H54 (cell line): Measurements from ENCODE around the gene PRKAR2B.

Source experiments
- DNase-seq: peaks from one replicate; pipeline ENCODE4 v3.0.0; 2011; ENCODE audit warnings: low spot score, mixed read lengths; ENCODE audit not compliant: insufficient read length
- FAIRE-seq: peaks from 3 replicates; lab custom pipeline; 2011; peaks lifted over from hg19 to GRCh38; lab: Jason Lieb, UNC
- POLR2A ChIP-seq: IDR thresholded peaks from 2 replicates; pipeline ENCODE4 v1.6.1; 2011; ENCODE audit warnings: low read depth, mild to moderate bottlenecking, low read length

Gene PRKAR2B

GRCh38 chr7:107166736-107167426 lies 122.4 kb downstream of the PRKAR2B start:
- no peak for TF ChIP-seq POLR2A
- DNase-seq (no peak), FAIRE-seq (no peak)

- DNase-seq = peak; percentile 43
These were observed 123.2 kb downstream of the PRKAR2B start for GRCh38 chr7:107167483-107168232.

GRCh38 chr7:107168233-107169119 lies 124.0 kb downstream of the PRKAR2B start, which contains the start of gene HBP1:
HBP1 (plus strand) TSS chr7:107169003; CDS start chr7:107179894, 10,891 bp downstream.
- TF ChIP-seq POLR2A = 0 out of 2 replicates have a peak, but pooled peaks have one; percentile 23
- DNase-seq = peak; percentile 78
- FAIRE-seq = peak; percentile 96

More at GRCh38 chr7:107167483-107168232, 123.2 kb downstream of the PRKAR2B start:
- TF ChIP-seq POLR2A = 0 out of 2 replicates have a peak, but pooled peaks have one; percentile 24
- FAIRE-seq = peak; percentile 83

GRCh38 chr7:107169120-107170050 lies 124.9 kb downstream of the PRKAR2B start:
- no peak; the same call in 1 of the 2 replicates for TF ChIP-seq POLR2A
- peak; percentile 90 for FAIRE-seq
- DNase-seq = peak; percentile 84

- FAIRE-seq (no peak), DNase-seq (no peak)
- TF ChIP-seq POLR2A = no peak
These were observed 125.8 kb downstream of the PRKAR2B start for GRCh38 chr7:107170051-107170915.

GRCh38 chr7:107171496-107171895 lies 127.0 kb downstream of the PRKAR2B start:
- FAIRE-seq (no peak), DNase-seq (no peak)
- no peak for TF ChIP-seq POLR2A

- no peak for TF ChIP-seq POLR2A
- DNase-seq (no peak), FAIRE-seq (no peak)
These were observed 127.9 kb downstream of the PRKAR2B start for GRCh38 chr7:107172276-107173032.

GRCh38 chr7:107173191-107173590 lies 128.7 kb downstream of the PRKAR2B start:
- TF ChIP-seq POLR2A = no peak
- no peak for DNase-seq
- no peak for FAIRE-seq

GRCh38 chr7:107173691-107174406 lies 129.3 kb downstream of the PRKAR2B start:
- FAIRE-seq (no peak), DNase-seq (no peak)
- no peak for TF ChIP-seq POLR2A

GRCh38 chr7:107179326-107180164 lies 135.0 kb downstream of the PRKAR2B start:
- DNase-seq = peak; percentile 7
- peak; percentile 78 for FAIRE-seq
- TF ChIP-seq POLR2A = no peak
